ENCODE results near the gene PTTG1.
A peak's percentile ranks its signal among the peaks of the same experiment; 100 is the strongest.
"Not testable (repeated sequence)": the region's sequence is repeated elsewhere in the genome, so short reads cannot be mapped to it uniquely, and the experiment has no call there.

The PTTG1 gene

DNA sequence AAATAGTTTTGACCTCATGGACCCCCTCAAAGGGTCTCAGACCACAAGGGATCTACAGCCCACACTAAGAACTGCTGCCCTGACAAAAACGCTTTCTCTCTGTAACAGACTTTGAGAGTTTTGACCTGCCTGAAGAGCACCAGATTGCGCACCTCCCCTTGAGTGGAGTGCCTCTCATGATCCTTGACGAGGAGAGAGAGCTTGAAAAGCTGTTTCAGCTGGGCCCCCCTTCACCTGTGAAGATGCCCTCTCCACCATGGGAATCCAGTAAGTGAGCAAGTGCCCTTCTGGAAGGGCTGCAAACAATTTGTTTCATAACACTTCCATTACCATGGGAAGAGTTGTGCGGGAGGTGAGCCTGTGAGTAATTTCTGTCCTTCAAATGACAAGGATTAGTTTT is 6.0 kb downstream of the PTTG1 start:
- DNase-seq: no peak

DNA sequence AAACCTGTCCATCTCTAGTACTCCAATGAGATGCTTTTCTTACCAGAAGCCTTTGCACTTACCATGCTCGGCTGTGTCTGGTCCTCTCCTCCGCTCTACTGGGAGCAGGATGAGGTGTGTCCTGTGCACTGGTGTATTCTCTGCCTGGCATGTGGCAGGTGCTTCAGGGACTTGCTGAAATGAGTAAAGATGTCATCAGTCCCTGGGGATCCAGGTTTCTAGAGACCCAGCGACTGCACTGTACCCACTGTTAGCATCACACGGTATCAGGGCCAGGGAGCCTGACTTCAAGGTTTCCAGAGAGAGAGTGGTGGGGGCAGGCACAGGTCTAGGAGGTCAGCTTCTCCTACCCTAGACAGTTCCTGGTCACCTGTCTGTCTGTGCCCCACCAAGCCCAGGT is 10.5 kb downstream of the PTTG1 start:
- no peak for DNase-seq

DNA sequence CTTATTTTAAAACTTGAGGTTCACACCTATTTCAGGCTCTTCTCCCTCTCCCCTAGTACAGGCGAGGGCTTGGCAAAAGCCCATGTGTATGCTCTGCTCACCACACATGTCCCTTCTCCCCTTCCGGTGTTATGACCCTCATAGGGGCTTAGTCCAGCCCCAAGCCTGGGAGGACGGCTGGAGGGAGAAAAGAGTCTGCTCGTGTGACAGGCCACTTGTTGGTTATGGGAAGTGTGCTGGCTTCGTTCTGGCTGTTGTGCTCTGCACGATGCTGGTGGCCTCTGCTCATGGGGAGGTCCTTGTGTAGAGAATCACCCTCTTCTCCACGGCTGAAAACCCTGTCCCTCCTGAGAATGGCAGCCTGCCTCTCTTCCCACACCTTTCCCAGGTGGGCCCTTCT is 11.1 kb downstream of the PTTG1 start:
- no peak for DNase-seq

- DNase-seq: peak; percentile 44
These were observed 12.4 kb downstream of the PTTG1 start for GRCh38 chr5:160434022-160434531.

DNA sequence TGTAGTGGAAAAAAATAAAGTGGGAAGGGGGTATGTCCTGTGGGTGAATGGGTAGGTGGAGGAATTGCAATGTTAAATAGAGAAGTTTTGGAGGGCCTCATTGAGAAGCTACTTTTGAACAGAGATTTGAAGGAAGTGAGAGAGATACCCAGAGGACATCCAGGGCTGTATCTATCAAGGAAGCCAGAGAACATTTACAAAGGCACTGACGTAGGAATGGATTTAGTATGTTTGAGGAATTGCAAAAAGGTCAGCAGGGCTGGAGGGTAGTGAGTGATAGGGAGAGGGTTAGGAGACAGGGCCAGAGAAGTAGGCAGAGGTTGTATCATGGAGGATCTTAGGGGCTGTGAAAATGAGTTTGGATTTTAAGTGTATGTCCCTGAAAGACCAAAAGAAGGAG is 13.9 kb downstream of the PTTG1 start:
- no peak for DNase-seq

GRCh38 chr5:160436017-160436416 is 14.4 kb downstream of the PTTG1 start:
- no peak for DNase-seq

DNA sequence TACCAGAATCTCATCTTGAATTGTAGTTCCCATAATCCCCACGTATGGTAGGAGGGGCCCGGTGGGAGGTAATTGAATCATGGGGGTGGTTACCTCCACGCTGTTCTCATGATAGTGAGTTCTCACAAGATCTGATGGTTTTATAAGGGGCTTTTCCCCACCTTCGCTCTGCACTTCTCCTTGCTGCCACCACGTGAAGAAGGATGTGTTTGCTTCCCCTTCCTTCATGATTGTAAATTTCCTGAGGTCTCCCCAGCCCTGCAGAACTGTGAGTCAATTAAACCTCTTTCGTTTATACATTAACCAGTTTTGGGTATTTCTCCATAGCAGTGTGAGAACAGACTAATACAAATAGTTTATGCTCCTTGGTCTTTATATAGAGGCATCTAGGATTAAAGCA is 15.0 kb downstream of the PTTG1 start:
- DNase-seq: not testable (repeated sequence)

- DNase-seq: no peak
These were observed 15.6 kb downstream of the PTTG1 start for GRCh38 chr5:160437271-160437670.

- DNase-seq: peak; percentile 34
These were observed 16.9 kb downstream of the PTTG1 start for GRCh38 chr5:160438316-160439204.

- DNase-seq: peak; percentile 57
These were observed 17.5 kb downstream of the PTTG1 start for GRCh38 chr5:160439205-160439600.

DNA sequence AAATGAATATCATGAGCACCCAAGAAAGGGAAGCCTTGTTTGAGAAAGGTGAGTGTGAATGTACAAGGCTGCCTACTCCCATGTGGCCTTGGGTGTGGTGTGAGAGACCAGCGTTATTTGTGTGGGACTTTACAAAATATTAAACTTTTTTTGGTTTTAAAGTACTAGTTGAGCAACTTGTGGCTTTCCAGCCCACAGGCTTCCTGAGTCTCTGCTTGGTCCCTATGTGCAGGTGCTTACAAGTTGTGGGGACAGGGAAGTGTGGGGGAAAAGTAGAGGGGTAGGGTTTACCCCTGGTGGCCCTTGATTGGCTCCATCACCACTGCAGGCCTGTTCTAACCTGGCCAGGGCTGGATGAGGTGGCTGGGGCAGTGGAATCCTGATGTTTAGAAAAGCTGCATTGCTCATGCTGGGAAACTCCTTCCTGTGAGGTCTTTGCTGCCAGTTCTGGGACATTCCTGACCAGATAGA is 19.7 kb downstream of the PTTG1 start:
- no peak for DNase-seq

GRCh38 chr5:160442824-160443431 is 21.3 kb downstream of the PTTG1 start:
- no peak for DNase-seq

- no peak for DNase-seq
These were observed 22.8 kb downstream of the PTTG1 start for GRCh38 chr5:160444407-160444806.

GRCh38 chr5:160445132-160445531 is 23.5 kb downstream of the PTTG1 start:
- no peak for DNase-seq

GRCh38 chr5:160445751-160446150 is 24.1 kb downstream of the PTTG1 start:
- no peak for DNase-seq

- no peak for DNase-seq
These were observed 27.2 kb downstream of the PTTG1 start for GRCh38 chr5:160448886-160449285.

GRCh38 chr5:160449458-160449857 is 27.8 kb downstream of the PTTG1 start:
- no peak for DNase-seq

GRCh38 chr5:160450164-160450932 is 28.7 kb downstream of the PTTG1 start:
- DNase-seq: no peak

GRCh38 chr5:160451281-160451680 is 29.6 kb downstream of the PTTG1 start:
- DNase-seq: no peak

GRCh38 chr5:160452036-160452435 is 30.4 kb downstream of the PTTG1 start:
- no peak for DNase-seq

DNA sequence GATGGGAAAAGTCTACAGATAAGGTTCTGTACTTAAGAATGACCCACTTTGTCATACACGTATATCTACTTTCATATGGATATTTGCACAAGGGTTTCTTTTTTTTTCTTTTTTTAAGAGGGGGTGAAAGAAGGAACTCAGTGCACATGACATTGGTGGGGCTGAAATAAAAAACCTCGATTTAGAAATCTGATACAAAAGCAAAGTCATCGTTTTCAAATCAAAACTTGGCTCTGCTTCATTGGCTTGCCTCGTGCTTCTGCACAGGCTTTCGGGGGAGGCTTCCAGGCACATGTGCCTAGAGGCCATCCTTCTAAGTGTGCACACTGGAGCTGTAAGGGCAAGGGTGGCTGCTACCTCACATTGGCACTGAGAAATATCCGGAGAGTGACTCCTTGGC is 31.1 kb downstream of the PTTG1 start:
- no peak for DNase-seq

DNA sequence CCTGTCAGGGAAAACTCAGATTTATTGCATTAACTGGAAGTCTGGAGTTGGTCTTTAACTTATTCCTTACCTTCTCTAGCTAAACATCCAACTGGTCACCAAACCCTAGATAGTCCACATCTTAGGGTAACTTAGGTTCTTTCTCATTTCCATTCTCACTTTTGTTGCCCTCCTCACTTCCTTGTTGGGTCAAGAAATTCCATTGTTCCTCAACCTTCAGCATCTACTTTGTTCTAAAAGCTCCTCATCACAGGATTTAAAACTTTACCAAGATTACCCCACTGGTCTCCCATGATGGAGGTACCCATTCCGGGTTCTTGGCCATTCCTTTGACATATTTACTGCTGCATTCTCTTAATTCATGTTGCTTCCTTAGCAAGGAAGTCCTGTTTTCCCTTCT is 32.1 kb downstream of the PTTG1 start:
- DNase-seq: no peak

DNA sequence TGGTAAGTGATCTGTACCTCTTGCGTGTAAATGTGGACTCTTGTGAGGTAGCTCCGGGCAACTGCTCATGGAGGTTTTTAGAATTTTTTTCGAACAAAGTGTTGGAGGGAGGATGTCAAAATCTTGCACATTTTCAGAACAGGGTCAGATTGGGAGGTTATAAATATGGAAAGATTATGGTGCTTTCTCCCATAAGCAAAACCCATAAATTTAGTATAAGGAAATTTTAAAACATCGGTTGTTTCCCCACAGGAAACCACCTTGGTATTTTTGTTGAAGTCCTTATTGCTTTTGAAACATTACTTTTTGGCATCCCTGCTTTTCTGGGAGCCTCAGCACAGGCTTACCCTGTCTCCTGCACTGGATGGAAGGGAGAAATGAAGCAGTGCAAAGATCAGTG is 33.9 kb downstream of the PTTG1 start:
- DNase-seq: no peak
